ENCODE data around the gene TEX55.
"Not testable (repeated sequence)": the region's sequence is repeated elsewhere in the genome, so short reads cannot be mapped to it uniquely, and the experiment has no call there.

The TEX55 gene

GRCh38 chr3:119161240-119161639, 15.3 kb downstream of the TEX55 start:
- no peak for DNase-seq

GRCh38 chr3:119164745-119165144, 18.8 kb downstream of the TEX55 start:
- DNase-seq: not testable (repeated sequence)

GRCh38 chr3:119170821-119171220, 24.9 kb downstream of the TEX55 start:
- DNase-seq: no peak

- DNase-seq: no peak
Observed at GRCh38 chr3:119173325-119173724, 27.4 kb downstream of the TEX55 start, which contains the start of gene UPK1B. Gene UPK1B (plus strand): TSS chr3:119173598. CDS start chr3:119186742, 13,144 bp downstream.

GRCh38 chr3:119175872-119176756, 30.1 kb downstream of the TEX55 start:
- DNase-seq: no peak

GRCh38 chr3:119176778-119177177, 30.8 kb downstream of the TEX55 start:
- DNase-seq: no peak

- no peak for DNase-seq
Observed at GRCh38 chr3:119177321-119177720, 31.4 kb downstream of the TEX55 start.

- no peak for DNase-seq
Observed at GRCh38 chr3:119181765-119182164, 35.8 kb downstream of the TEX55 start.

GRCh38 chr3:119184111-119184510, 38.1 kb downstream of the TEX55 start:
- DNase-seq: no peak

- no peak for DNase-seq
Observed at GRCh38 chr3:119184796-119185570, 39.0 kb downstream of the TEX55 start.

GRCh38 chr3:119187266-119187665, 41.3 kb downstream of the TEX55 start:
- DNase-seq: no peak

- no peak for DNase-seq
Observed at GRCh38 chr3:119191800-119192199, 45.8 kb downstream of the TEX55 start.

- no peak for DNase-seq
Observed at GRCh38 chr3:119194237-119195150, 48.5 kb downstream of the TEX55 start.

- no peak for DNase-seq
Observed at GRCh38 chr3:119195151-119195476, 49.1 kb downstream of the TEX55 start.

GRCh38 chr3:119195911-119196310, 49.9 kb downstream of the TEX55 start:
- DNase-seq: no peak

Measured in NCI-H774 (cell line).